ENCODE measurements around the gene ZNF609. TPM values are rescaled to one million over a fixed set of nuclear protein-coding genes. Genes with fewer than 3 reads are reported as not detected.

ZNF609 gene
- total and polyA plus RNA-seq, 2 of the 13 experiments (the other 11 are each of a cell fraction or from before 2014, with no cell fraction given) = 8.9 to 9.9 TPM

DNA sequence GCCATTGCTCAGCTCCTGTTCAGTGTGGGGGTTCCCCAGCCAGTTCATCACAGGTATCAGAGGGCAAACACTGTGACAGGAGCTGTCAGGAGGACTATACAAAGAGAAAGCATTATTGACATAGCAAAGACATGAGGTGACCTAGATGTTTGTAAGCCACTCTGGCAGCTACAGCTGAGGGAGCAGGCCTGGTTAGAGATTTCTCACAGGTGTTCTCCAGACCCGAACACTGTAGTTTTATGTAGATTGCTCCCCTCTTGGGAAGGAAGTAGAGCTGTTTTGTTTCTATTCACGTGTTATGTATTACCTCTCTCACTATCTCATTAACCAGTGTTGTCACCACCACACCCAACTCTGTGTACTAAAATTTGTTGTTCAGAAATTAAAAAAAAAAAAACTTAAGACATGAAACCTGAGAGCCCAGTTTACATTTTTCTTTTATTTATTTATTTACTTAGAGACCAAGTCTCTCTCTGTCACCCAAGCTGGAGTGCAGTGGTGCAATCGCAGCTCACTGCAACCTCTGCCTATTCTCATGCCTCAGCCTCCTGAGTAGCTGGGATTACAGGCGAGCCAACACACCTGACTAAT lies 191.3 kb downstream of the ZNF609 start (continued):
- TF ChIP-seq, protein P1, sequence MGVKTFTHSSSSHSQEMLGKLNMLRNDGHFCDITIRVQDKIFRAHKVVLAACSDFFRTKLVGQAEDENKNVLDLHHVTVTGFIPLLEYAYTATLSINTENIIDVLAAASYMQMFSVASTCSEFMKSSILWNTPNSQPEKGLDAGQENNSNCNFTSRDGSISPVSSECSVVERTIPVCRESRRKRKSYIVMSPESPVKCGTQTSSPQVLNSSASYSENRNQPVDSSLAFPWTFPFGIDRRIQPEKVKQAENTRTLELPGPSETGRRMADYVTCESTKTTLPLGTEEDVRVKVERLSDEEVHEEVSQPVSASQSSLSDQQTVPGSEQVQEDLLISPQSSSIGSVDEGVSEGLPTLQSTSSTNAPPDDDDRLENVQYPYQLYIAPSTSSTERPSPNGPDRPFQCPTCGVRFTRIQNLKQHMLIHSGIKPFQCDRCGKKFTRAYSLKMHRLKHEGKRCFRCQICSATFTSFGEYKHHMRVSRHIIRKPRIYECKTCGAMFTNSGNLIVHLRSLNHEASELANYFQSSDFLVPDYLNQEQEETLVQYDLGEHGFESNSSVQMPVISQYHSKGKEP (CRISPR knock-in tag; IDR thresholded peaks at IDR 0.05) = no peak
- no peak for TF ChIP-seq SALL2 (CRISPR knock-in tag; IDR thresholded peaks at IDR 0.05)
- TF ChIP-seq, protein P2, sequence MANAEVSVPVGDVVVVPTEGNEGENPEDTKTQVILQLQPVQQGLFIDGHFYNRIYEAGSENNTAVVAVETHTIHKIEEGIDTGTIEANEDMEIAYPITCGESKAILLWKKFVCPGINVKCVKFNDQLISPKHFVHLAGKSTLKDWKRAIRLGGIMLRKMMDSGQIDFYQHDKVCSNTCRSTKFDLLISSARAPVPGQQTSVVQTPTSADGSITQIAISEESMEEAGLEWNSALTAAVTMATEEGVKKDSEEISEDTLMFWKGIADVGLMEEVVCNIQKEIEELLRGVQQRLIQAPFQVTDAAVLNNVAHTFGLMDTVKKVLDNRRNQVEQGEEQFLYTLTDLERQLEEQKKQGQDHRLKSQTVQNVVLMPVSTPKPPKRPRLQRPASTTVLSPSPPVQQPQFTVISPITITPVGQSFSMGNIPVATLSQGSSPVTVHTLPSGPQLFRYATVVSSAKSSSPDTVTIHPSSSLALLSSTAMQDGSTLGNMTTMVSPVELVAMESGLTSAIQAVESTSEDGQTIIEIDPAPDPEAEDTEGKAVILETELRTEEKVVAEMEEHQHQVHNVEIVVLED (CRISPR knock-in tag; IDR thresholded peaks at IDR 0.05; ENCODE audit: borderline replicate concordance) = no peak
- TF ChIP-seq SMARCE1 (IDR thresholded peaks at IDR 0.05; ENCODE audit: borderline replicate concordance) = no peak
- TF ChIP-seq ZBTB20 (CRISPR knock-in tag; IDR thresholded peaks at IDR 0.05; ENCODE audit: borderline replicate concordance, low read depth) = no peak
- no peak for TF ChIP-seq RORA (CRISPR knock-in tag; IDR thresholded peaks at IDR 0.05)
- TF ChIP-seq ISL2 (CRISPR knock-in tag; IDR thresholded peaks at IDR 0.05) = peak; percentile 60; the same call in 1 of the 2 replicates
- TF ChIP-seq JUNB (CRISPR knock-in tag; IDR thresholded peaks at IDR 0.05; ENCODE audit: borderline replicate concordance) = no peak
- TF ChIP-seq ZNF143 (CRISPR knock-in tag; IDR thresholded peaks at IDR 0.05) = no peak
- TF ChIP-seq, protein P3, sequence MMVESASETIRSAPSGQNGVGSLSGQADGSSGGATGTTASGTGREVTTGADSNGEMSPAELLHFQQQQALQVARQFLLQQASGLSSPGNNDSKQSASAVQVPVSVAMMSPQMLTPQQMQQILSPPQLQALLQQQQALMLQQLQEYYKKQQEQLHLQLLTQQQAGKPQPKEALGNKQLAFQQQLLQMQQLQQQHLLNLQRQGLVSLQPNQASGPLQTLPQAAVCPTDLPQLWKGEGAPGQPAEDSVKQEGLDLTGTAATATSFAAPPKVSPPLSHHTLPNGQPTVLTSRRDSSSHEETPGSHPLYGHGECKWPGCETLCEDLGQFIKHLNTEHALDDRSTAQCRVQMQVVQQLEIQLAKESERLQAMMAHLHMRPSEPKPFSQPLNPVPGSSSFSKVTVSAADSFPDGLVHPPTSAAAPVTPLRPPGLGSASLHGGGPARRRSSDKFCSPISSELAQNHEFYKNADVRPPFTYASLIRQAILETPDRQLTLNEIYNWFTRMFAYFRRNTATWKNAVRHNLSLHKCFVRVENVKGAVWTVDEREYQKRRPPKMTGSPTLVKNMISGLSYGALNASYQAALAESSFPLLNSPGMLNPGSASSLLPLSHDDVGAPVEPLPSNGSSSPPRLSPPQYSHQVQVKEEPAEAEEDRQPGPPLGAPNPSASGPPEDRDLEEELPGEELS (CRISPR knock-in tag; IDR thresholded peaks at IDR 0.05) = peak; percentile 88
- no peak; a peak in 1 of 4 replicates for TF ChIP-seq KLF16 (CRISPR knock-in tag; IDR thresholded peaks at IDR 0.05)
- peak; percentile 40; the same call in 1 of the 2 replicates for TF ChIP-seq SSRP1 (CRISPR knock-in tag; IDR thresholded peaks at IDR 0.05)
- no peak for TF ChIP-seq NCOR1 (IDR thresholded peaks at IDR 0.05; ENCODE audit: borderline replicate concordance, low read length)
- no peak for TF ChIP-seq ZNF678 (CRISPR knock-in tag; IDR thresholded peaks at IDR 0.05)
- no peak for TF ChIP-seq ZNF768 (CRISPR knock-in tag; IDR thresholded peaks at IDR 0.05)
- TF ChIP-seq IRF2 (CRISPR knock-in tag; IDR thresholded peaks at IDR 0.05) = peak; percentile 65; the same call in 1 of the 2 replicates
- TF ChIP-seq HNRNPLL (IDR thresholded peaks at IDR 0.05; ENCODE audit: low read depth, low read length, poor library complexity, severe bottlenecking) = no peak
- TF ChIP-seq MBNL3 (CRISPR knock-in tag; conservative IDR thresholded peaks at IDR 0.05) = no peak
- TF ChIP-seq, protein P4, sequence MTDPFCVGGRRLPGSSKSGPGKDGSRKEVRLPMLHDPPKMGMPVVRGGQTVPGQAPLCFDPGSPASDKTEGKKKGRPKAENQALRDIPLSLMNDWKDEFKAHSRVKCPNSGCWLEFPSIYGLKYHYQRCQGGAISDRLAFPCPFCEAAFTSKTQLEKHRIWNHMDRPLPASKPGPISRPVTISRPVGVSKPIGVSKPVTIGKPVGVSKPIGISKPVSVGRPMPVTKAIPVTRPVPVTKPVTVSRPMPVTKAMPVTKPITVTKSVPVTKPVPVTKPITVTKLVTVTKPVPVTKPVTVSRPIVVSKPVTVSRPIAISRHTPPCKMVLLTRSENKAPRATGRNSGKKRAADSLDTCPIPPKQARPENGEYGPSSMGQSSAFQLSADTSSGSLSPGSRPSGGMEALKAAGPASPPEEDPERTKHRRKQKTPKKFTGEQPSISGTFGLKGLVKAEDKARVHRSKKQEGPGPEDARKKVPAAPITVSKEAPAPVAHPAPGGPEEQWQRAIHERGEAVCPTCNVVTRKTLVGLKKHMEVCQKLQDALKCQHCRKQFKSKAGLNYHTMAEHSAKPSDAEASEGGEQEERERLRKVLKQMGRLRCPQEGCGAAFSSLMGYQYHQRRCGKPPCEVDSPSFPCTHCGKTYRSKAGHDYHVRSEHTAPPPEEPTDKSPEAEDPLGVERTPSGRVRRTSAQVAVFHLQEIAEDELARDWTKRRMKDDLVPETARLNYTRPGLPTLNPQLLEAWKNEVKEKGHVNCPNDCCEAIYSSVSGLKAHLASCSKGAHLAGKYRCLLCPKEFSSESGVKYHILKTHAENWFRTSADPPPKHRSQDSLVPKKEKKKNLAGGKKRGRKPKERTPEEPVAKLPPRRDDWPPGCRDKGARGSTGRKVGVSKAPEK (CRISPR knock-in tag; IDR thresholded peaks at IDR 0.05; ENCODE audit: borderline replicate concordance) = no peak
- no peak for TF ChIP-seq KDM3A (CRISPR knock-in tag; IDR thresholded peaks at IDR 0.05; ENCODE audit: low read depth)
- TF ChIP-seq NBN (conservative IDR thresholded peaks at IDR 0.05) = no peak
- TF ChIP-seq ZNF616 (CRISPR knock-in tag; IDR thresholded peaks at IDR 0.05; ENCODE audit: low read depth) = no peak
- peak; percentile 73; the same call in 1 of the 2 replicates for TF ChIP-seq PITX1 (CRISPR knock-in tag; IDR thresholded peaks at IDR 0.05)
- peak; percentile 88 for TF ChIP-seq TEAD3 (CRISPR knock-in tag; optimal IDR thresholded peaks at IDR 0.05; ENCODE audit: borderline replicate concordance)
